ENCODE measurements around the gene ITGA7. TPM values are rescaled to one million over a fixed set of nuclear protein-coding genes. Genes with fewer than 3 reads are reported as not detected.

The ITGA7 gene
- total RNA-seq, 4 donors from 2014 or later = 118 to 192 (median 146) TPM

DNA sequence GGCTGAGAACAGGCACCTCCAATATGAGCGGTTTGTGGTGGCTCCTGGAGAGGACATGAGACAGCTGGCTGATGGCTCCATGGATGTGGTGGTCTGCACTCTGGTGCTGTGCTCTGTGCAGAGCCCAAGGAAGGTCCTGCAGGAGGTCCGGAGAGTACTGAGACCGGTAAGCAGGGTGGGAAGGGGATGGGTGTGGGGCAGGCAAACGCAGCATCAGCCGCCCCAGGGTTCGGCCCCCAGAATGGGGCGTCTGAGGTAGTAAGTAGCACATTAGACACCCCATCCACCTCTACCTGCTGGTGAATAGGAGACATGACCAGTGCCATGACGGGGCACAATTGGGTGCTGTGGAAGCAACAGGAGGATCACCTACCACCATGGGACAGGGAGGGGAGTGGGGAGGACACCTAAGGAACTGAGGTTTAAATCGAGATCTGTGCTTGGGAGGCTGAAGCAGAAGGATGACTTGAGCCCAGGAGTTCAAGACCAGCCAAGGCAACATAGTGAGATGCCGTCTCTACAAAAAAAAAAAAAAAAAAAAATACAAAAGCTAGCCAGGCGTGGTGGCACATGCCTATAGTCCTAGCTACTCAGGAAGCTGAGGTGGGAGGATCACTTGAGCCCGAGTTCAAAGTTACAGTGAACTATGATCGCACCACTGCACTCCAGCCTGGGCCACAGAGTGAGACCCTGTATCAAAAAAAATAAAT is 25.5 kb downstream of the ITGA7 start:
- Histone ChIP-seq H3K36me3 (peaks cover 0 to 27% (median 0%) of the 10 kb centered on the region in 3 donors), H3K9me3 (no peaks in the 10 kb centered on the region), H3K27me3 (no peaks in the 10 kb centered on the region), H3K4me1 (peaks cover 0 to 17% (median 9%) of the 10 kb centered on the region in 4 donors), H3K4me3 (peak overlapping the region in 2 of 4 donors; percentile 20 to 30), H3K27ac (peak overlapping the region in 3 of 4 donors; percentile 37 to 61 (median 52))
- TF ChIP-seq, protein P1, sequence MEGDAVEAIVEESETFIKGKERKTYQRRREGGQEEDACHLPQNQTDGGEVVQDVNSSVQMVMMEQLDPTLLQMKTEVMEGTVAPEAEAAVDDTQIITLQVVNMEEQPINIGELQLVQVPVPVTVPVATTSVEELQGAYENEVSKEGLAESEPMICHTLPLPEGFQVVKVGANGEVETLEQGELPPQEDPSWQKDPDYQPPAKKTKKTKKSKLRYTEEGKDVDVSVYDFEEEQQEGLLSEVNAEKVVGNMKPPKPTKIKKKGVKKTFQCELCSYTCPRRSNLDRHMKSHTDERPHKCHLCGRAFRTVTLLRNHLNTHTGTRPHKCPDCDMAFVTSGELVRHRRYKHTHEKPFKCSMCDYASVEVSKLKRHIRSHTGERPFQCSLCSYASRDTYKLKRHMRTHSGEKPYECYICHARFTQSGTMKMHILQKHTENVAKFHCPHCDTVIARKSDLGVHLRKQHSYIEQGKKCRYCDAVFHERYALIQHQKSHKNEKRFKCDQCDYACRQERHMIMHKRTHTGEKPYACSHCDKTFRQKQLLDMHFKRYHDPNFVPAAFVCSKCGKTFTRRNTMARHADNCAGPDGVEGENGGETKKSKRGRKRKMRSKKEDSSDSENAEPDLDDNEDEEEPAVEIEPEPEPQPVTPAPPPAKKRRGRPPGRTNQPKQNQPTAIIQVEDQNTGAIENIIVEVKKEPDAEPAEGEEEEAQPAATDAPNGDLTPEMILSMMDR (IDR thresholded peaks at IDR 0.05) = no peak
- no peak for TF ChIP-seq EP300 (IDR thresholded peaks at IDR 0.05)
- TF ChIP-seq POLR2A (IDR thresholded peaks at IDR 0.05) = no peak
- DNase-seq (ENCODE audit: low spot score in 2 of 2) = no peak
- 86 to 87% methylated on average over 13 of the region's 13 CpGs for WGBS, 2 donors

DNA sequence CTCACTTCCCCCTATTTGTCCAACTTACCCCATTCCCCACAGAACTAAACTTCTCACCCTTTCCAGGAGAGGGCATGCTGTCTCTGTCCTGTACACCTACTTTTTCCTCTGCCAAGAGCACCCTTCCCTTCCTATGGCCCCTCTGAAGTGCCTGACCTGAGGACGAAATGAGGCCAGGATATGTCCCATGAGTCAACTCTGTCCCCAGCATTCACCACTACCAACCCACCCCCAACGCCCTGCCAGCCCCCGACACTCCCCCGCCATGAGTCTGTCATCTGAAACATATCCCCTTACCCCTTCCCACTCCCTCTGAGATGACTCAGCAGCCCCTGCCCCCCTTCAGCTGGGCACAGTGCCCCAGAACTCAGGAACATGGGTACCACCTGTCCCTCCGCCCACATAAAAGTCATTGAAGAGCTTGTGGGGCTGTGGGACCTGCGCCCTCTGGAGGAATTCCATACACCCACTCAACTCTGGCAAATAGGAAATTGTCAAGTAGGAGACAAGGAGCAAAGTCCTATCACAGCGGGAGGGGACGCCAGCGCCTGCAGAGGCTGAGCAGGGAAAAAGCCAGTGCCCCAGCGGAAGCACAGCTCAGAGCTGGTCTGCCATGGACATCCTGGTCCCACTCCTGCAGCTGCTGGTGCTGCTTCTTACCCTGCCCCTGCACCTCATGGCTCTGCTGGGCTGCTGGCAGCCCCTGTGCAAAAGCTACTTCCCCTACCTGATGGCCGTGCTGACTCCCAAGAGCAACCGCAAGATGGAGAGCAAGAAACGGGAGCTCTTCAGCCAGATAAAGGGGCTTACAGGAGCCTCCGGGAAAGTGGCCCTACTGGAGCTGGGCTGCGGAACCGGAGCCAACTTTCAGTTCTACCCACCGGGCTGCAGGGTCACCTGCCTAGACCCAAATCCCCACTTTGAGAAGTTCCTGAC is 26.3 kb downstream of the ITGA7 start:
- H3K27ac ChIP-seq = peak overlapping the region in 3 of 4 donors; percentile 37 to 61 (median 52)
- TF ChIP-seq EP300 (IDR thresholded peaks at IDR 0.05) (peak in 1 of 2 donors; percentile 14), POLR2A (IDR thresholded peaks at IDR 0.05) (no peak)
- TF ChIP-seq, protein P1 (IDR thresholded peaks at IDR 0.05) = peak; percentile 8 to 21 (median 17)
- H3K36me3 ChIP-seq = peaks cover 0 to 19% (median 0%) of the 10 kb centered on the region in 3 donors
- no peaks in the 10 kb centered on the region for H3K9me3 ChIP-seq
- H3K27me3 ChIP-seq = no peaks in the 10 kb centered on the region
- no peak for DNase-seq (ENCODE audit: low spot score in 2 of 2)
- H3K4me1 ChIP-seq = peaks cover 0 to 17% (median 9%) of the 10 kb centered on the region in 4 donors
- 20 to 33% methylated on average over 15 to 17 of the region's 17 CpGs for WGBS, 2 donors
- H3K4me3 ChIP-seq = peak overlapping the region in 2 of 4 donors; percentile 20 to 30

DNA sequence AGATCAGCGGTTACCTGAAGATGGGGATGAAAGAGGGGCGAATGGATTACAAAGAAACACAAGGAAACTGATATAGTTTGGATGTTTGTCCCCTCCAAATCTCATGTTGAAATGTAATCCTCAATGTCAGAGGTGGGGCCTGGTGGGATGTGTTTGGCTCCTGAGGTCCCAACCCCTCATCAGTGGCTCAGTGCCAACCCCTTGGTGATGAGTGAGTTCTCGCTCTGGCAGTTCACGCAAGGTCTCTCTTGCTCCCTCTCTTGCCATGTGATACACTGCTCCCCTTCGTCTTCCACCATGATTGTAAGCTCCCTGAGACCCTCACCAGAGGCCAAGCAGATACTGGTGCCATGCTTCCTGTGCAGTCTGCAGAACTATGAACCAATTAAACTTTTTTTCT is 28.0 kb downstream of the ITGA7 start:
- Histone ChIP-seq H3K36me3 (peaks cover 0 to 2% (median 0%) of the 10 kb centered on the region in 3 donors), H3K9me3 (no peaks in the 10 kb centered on the region), H3K27me3 (no peaks in the 10 kb centered on the region), H3K27ac (no peak overlapping the region), H3K4me3 (no peak overlapping the region), H3K4me1 (peaks cover 0 to 17% (median 9%) of the 10 kb centered on the region in 4 donors)
- TF ChIP-seq POLR2A (IDR thresholded peaks at IDR 0.05) (no peak), EP300 (IDR thresholded peaks at IDR 0.05) (no peak)
- TF ChIP-seq, protein P1 (IDR thresholded peaks at IDR 0.05) = no peak
- no peak for DNase-seq (ENCODE audit: low spot score in 2 of 2)
- 91 to 93% methylated on average over 5 of the region's 5 CpGs for WGBS, 2 donors

DNA sequence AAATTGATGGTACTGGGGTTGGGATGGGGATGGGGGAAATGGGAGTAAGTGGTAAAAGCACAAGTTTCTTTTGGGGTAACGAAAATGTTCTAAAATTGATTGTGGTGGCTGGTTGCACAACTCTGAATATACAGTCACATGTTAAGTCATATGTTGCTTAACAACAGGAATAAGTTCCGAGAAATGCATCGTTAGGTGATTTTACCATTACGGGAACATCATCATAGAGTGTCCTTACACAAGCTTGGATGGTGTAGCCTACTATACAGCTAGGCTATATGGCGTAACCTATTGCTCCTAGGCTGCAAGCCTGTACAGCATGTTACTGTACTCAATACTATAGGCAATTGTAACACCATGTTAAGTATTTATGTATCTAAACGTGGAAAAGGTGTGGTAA is 31.0 kb downstream of the ITGA7 start:
- Histone ChIP-seq H3K4me3 (no peak overlapping the region), H3K4me1 (peaks cover 0 to 14% (median 7%) of the 10 kb centered on the region in 4 donors), H3K27me3 (no peaks in the 10 kb centered on the region), H3K36me3 (no peaks in the 10 kb centered on the region), H3K27ac (no peak overlapping the region), H3K9me3 (no peaks in the 10 kb centered on the region)
- DNase-seq (ENCODE audit: low spot score in 2 of 2) = peak in 1 of 2 donors; percentile 18
- TF ChIP-seq, protein P1 (IDR thresholded peaks at IDR 0.05) = no peak
- TF ChIP-seq EP300 (IDR thresholded peaks at IDR 0.05) = peak; percentile 52 to 73
- TF ChIP-seq POLR2A (IDR thresholded peaks at IDR 0.05) = no peak
- 50 to 82% methylated on average over 6 of the region's 6 CpGs for WGBS, 2 donors

Data from tibial nerve (tissue), 4 donors.